Osteoblast (primary cell): ENCODE results near the gene PACS2. TPM values are rescaled to one million over a fixed set of nuclear protein-coding genes. Genes with fewer than 3 reads are reported as not detected.

Experiments
- DNase-seq: peaks from one replicate; pipeline ENCODE4 v3.0.0; 2011; ENCODE audit warnings: low spot score, mixed read lengths; ENCODE audit not compliant: insufficient read length; ENCODE audit errors: missing footprints
- H2AFZ ChIP-seq: 2 replicates; pipeline ENCODE4 v1.6.0; 2011; ENCODE audit warnings: mild to moderate bottlenecking, low read length
- H3K27ac ChIP-seq: 2 replicates; pipeline ENCODE4 v1.5.1; 2011; ENCODE audit warnings: mild to moderate bottlenecking, low read depth, low read length, moderate library complexity
- H3K27me3 ChIP-seq: 2 replicates; pipeline ENCODE4 v1.6.0; 2012; ENCODE audit warnings: mild to moderate bottlenecking, control low read depth, inconsistent platforms, low read length, moderate library complexity; ENCODE audit not compliant: insufficient read depth
- H3K36me3 ChIP-seq: 2 replicates; pipeline ENCODE4 v1.5.1; 2011; ENCODE audit warnings: mild to moderate bottlenecking, low read length, control low read depth, moderate library complexity; ENCODE audit not compliant: insufficient read depth
- H3K4me1 ChIP-seq: 2 replicates; pipeline ENCODE4 v1.5.1; 2011; ENCODE audit warnings: mild to moderate bottlenecking, low read length, control low read depth, moderate library complexity; ENCODE audit not compliant: insufficient read depth
- H3K4me2 ChIP-seq: 2 replicates; pipeline ENCODE4 v1.6.0; 2011; ENCODE audit warnings: mild to moderate bottlenecking, low read length; ENCODE audit not compliant: insufficient read depth
- H3K4me3 ChIP-seq: fragments of 200-600 bp; sonication (generic); 3 replicates; pipeline ENCODE4 v1.5.1; 2012; ENCODE audit warnings: mild to moderate bottlenecking, low read length, inconsistent platforms; ENCODE audit not compliant: insufficient read depth
- H3K79me2 ChIP-seq: 2 replicates; pipeline ENCODE4 v1.6.0; 2012; ENCODE audit warnings: mild to moderate bottlenecking, low read length, control low read depth, inconsistent platforms; ENCODE audit not compliant: insufficient read depth
- H3K9me3 ChIP-seq: 2 replicates; pipeline ENCODE4 v1.5.1; 2011; ENCODE audit warnings: low read depth, low read length, control low read depth
- H4K20me1 ChIP-seq: 2 replicates; pipeline ENCODE4 v1.6.0; 2012; ENCODE audit warnings: mild to moderate bottlenecking, low read length, control low read depth; ENCODE audit not compliant: insufficient read depth
- CTCF ChIP-seq: IDR thresholded peaks from 2 replicates; pipeline ENCODE4 v1.5.1; 2011; ENCODE audit warnings: mild to moderate bottlenecking, low read depth, low read length, moderate library complexity; ENCODE audit errors: extremely low read depth
- total RNA-seq: library from RNA; depleted of rRNA; stranded (reverse); fragments of >200 nt; gene quantifications from 2 replicates; pipeline ENCODE4 v1.2.3, GENCODE V29; 2012

PACS2 gene
- 81.1 and 81.3 TPM in 2 replicates for total RNA-seq

DNA sequence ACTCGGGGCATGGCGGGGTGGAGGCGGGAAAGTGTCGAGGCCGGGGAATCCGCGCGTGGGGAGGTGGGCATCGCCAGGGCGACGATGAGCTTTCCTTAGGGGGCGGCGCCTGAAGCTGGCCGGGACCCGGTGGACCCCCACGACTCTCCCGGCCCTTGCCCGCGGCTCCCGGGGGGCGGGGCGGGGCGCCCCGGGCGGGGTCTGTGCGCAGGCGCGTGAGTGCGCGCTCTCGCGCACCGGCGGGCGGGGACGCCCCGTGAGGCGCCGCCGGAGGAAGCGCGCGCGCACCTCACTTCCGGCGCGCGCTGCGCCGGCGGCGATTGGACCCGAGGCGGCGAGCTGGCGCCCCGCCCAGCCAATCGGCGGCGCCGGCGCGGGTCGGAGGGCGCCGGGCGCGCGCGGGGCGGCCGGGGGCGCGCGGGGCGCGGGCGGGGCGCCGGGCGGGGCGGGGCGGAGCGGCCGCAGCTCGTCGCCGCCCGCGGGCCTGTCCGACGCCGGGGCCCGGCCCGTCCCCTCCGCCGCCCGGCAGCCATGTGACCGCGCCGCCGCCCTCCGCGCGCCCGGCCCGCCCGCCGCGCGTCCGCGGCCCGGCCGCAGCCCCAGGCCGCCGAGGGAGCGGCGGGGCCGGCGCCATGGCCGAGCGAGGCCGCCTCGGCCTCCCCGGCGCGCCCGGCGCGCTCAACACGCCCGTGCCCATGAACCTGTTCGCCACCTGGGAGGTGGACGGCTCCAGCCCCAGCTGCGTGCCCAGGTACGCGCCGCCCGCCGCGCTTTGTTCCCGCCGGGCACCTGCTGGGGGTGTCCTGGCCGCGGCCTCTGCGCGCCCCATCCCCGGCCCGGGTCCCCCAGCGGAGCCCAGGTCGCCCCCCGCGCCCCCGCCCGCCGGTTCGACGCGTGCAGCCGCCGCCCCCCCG is at the start of gene PACS2:
PACS2 (plus strand) TSS at position 462 of the 914 bp plus-strand sequence; CDS start at position 633, 171 bp downstream.
- peak; percentile 100 for DNase-seq
- TF ChIP-seq CTCF: no peak

DNA sequence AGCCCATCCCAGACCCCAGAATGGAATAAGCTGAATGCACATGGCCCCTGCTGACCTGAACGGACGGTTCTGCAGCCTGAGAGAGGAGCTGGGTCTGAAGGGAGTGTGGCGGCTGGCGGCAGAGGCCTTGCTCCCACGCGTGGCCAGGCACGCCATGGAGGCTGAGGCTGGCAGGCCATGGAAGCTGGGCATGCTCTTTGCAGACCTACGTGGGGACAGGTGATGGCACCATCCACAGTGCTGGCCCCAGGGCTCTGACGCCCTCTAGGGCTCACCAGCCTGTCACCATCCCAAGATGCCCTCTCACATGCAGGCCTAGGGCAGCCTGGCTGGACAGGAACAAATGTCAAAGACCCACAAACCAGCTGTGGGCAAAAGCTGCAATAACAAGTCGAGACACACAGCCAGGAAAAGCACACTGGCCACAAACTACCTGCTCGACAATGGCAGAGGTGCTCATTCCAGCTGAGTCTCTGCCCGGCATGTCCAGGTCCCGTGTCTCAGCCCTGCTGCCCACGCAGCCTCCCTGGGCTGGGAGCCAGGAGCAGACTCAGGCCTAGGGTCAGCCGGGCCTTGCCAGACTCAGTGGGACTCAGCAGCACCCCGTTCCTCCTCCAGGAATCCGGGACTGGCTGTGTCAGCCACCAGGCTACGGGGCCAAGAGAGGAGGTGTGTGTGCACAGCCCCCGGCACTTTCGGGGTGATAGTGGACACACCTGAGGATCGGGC is 46.6 kb upstream of the PACS2 start:
- Histone ChIP-seq H4K20me1 (peaks cover 23% of the 10 kb centered on the region), H3K36me3 (no peaks in the 10 kb centered on the region), H3K27me3 (no peaks in the 10 kb centered on the region), H3K27ac (no peak overlapping the region), H3K4me2 (no peak overlapping the region), H2AFZ (no peak overlapping the region), H3K4me3 (no peak overlapping the region), H3K79me2 (peaks cover 11% of the 10 kb centered on the region), H3K9me3 (no peaks in the 10 kb centered on the region), H3K4me1 (peaks cover 8% of the 10 kb centered on the region)
- DNase-seq: peak; percentile 93
- no peak for TF ChIP-seq CTCF

More for the DNA sequence above, at the start of gene PACS2:
- H3K36me3 ChIP-seq: no peaks in the 10 kb centered on the region
- peaks cover 37% of the 10 kb centered on the region for H3K79me2 ChIP-seq
- peaks cover 15% of the 10 kb centered on the region for H3K4me1 ChIP-seq
- peaks cover 21% of the 10 kb centered on the region for H4K20me1 ChIP-seq
- H3K27me3 ChIP-seq: no peaks in the 10 kb centered on the region
- H3K4me3 ChIP-seq: peak within 1 kb of the TSS; percentile 77
- peak within 1 kb of the TSS; percentile 83 for H2AFZ ChIP-seq
- H3K4me2 ChIP-seq: peak within 1 kb of the TSS; percentile 91
- H3K27ac ChIP-seq: no peak within 1 kb of the TSS
- no peaks in the 10 kb centered on the region for H3K9me3 ChIP-seq

GRCh38 chr14:105268736-105269354 is 45.7 kb upstream of the PACS2 start:
- peak; percentile 37 for DNase-seq
- no peaks in the 10 kb centered on the region for H3K9me3 ChIP-seq
- no peaks in the 10 kb centered on the region for H3K36me3 ChIP-seq

More at GRCh38 chr14:105268736-105269354, 45.7 kb upstream of the PACS2 start:
- Histone ChIP-seq H2AFZ (no peak overlapping the region), H3K27ac (no peak overlapping the region), H4K20me1 (peaks cover 23% of the 10 kb centered on the region), H3K4me3 (no peak overlapping the region), H3K79me2 (peaks cover 11% of the 10 kb centered on the region), H3K27me3 (no peaks in the 10 kb centered on the region), H3K4me1 (peaks cover 8% of the 10 kb centered on the region), H3K4me2 (no peak overlapping the region)
- TF ChIP-seq CTCF: no peak
